HG03432 (cell line): ENCODE measurements around the gene ITIH4.
"Not testable (repeated sequence)": the region's sequence is repeated elsewhere in the genome, so short reads cannot be mapped to it uniquely, and the experiment has no call there.

Source experiments
- ATAC-seq: cut with Tn5 transposase; IDR thresholded peaks from one replicate; pipeline ENCODE4 v1.9.1; 2021; ENCODE audit warnings: mild to moderate bottlenecking, moderate library complexity; ENCODE audit not compliant: unreplicated experiment

ITIH4 gene

DNA sequence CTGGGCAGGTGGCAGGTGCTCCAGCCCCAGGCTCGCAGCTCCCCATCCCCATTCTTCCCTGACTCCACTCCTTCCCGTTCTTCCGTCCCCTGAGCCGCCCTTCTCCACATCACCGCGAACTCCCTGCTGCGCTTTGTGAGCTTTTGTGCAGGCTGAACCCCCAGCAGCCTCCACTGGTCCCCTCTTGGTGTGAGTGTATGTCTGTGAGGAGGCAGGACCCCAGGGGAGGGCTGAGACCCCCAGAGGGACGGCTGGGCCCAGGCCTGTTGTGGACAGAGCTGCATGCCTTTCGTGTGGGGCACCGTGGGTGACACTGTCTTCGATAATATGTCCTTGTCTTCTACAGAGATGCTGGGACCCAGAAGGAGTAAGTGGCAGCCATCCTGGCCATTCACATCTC lies 43.2 kb downstream of the ITIH4 start:
- ATAC-seq = no peak

DNA sequence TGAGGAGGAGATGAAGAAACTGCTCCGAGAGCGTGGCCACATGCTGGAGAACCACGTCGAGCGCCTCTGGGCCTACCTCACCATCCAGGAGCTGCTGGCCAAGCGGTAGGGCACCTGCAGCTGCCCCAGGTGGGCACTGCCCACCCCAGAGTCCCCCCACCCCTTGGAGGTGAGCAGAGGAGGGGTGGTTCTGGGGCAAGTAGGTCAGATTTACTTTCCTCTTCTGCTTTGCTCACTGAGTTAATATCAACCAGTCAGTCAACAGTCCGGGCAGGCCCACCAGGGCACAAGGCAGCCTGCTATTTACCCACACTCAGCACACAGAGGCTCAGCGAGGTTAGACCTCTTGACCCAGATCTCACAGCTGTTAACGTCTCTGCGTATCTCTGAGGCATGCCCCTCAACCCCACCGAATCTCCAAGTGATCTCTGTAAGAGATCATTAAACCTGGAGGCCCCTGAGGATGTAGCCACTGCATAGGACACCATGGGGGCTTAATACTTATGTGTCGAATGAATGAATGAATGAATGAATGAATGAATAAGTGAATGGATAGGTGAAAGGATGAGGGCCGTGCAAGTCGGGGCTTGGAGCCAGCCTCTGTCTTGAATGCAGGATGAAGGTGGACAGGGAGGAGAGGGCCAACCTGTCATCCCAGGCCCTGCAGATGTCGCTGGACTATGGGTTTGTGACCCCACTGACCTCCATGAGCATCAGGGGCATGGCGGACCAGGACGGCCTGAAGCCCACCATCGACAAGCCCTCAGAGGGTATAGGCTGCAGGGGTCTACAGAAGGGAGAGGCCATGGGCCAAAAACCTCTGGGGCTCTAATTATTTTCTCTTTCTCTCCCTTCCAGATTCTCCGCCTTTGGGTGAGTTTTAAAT lies 43.9 kb downstream of the ITIH4 start:
- ATAC-seq = no peak

DNA sequence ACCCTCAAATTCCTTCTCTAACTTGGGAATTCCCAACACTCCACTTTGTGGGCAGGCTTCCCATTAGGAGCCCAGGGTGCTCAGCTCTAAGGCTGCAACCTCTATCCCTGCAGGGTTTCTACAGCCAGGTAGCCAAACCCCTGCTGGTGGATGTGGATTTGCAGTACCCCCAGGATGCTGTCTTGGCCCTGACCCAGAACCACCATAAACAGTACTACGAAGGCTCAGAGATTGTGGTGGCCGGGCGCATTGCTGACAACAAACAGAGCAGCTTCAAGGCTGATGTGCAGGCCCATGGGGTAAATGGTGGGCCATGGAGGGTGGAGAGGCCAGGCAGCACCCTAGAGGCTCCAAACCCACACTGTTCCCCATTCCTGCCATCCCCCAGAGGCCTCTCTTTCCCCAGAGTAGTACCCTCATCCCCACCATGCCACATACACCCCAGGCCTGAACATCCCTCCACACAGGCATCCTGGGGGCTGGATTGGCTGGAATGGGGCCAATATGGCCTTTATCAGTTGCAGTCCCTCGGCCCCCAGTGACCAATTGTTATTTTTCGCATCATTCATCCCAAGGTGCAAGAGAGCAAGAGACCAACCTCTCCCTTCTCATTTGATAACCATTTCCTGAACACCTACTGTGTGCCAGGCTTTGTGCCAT lies 45.4 kb downstream of the ITIH4 start:
- ATAC-seq = no peak

DNA sequence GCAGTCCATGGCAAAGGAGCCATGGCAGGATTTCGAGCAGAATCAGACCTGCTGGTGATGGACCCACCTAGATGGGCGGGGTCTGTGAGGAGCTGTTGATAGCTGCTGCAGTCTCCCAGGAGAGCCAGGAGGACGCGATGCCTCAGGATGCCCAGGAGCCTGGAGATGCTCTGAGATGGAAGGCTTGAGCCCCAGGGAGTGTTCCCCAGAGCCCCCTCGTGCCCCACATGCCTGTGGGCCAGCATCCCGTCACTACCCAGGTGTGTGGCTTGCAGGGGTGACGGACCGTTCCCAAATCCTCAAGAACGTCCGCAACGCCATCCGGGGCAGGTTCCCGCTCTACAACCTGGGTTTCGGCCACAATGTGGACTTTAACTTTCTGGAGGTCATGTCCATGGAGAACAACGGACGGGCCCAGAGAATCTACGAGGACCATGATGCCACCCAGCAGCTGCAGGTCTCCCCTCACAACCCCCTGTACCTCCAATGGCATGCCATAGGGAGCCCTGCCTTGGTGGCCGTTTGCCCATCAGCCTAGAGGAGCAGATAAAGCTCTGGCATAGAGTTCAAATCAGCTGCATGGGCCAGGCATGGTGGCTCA lies 46.4 kb downstream of the ITIH4 start:
- ATAC-seq = no peak

DNA sequence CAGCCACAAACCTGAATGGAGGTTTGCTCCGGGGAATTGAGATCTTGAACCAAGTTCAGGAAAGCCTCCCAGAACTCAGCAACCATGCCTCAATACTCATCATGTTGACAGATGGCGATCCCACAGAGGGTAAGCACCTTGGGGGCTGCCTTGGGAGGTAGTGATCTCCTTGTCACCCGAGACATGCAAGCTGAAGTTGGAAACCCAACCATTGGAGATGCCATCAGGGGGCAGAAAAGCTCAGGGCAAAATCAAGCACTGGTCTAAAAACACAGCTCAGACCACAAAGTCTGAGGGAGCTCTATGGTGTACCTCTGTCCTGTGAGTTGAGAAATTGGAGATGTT lies 47.3 kb downstream of the ITIH4 start:
- no peak for ATAC-seq

DNA sequence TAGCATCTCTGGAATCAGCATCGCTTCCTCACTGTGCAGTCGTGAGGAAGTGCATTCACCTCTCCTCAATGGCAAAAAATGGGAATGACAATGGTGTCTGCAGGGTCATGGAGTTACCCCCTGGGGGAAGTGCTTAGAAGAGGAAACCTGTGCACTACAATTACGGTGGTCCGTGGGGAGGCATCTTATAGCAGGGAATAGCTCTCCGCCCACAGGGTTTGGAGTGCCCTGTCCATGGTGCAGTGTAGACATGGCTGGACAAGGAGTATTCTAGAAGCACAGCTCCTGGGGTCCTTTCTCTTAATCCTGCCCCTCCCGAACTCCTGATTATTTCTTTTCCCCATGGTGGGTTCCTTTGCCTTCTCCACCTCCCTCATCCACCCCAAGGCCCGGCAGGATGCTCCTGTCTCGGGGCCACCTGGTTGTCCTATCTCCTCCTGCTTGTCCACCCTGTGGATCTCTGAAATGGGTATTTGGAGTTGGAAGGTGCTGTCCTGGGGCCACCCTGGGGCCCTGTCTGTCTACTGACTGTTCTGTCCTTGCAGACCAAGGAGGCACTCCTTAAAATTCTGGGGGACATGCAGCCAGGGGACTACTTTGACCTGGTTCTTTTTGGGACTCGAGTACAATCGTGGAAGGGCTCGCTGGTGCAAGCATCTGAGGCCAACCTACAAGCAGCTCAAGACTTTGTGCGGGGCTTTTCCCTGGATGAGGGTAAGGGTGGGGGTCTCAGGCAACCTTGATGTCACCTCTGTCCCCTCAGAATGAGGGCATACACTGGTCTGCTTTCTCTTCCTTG lies 47.9 kb downstream of the ITIH4 start:
- no peak for ATAC-seq

DNA sequence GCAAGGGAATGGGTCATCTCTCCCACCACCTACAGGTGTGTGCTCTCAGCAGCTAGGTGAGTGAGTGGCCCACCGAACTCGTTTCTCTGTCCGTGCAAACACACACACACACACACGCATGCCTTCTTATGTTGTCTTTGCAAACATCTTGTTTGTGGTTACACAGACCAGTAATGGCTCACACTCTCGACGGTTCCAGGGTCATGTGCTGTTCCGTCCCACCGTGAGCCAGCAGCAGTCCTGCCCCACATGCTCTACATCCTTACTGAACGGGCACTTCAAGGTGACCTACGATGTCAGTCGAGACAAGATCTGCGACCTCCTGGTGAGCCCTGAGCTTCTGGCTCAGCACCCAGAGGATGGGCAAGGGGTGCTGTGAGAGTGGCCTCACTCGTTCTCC lies 48.7 kb downstream of the ITIH4 start:
- no peak for ATAC-seq

DNA sequence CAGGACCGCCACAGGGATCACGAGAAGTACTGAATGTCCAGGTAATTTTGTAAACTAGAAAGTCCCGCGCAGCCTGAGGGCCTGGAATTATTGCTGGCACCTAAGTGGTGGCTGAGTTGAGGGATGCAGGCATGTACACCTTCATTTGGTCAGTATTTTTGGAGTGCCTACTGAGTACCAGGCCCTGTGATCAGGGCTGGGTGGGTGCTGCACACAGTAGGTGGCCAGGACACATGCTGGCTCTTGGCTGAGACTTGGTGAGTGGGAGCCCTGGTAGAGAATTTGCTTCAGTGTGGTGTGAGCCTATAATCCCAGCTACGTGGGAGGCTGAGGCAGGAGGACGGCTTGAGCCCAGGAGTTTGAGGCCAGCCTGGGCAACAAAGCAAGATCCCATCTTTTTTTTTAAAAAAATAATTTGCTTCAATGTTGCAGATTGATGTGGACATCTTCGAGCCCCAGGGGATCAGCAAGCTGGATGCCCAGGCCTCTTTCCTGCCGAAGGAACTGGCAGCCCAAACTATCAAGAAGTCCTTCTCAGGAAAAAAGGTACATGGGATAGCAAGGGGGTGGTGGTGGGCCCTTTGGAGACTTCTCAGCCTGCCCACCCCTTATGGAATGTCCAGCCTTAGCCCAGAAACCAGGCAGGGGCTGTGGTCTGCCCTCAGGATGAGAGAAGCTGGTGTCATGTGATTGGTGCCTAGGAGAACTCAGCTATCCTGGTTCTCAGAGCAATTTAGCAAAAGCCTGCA lies 50.5 kb downstream of the ITIH4 start:
- ATAC-seq = no peak

DNA sequence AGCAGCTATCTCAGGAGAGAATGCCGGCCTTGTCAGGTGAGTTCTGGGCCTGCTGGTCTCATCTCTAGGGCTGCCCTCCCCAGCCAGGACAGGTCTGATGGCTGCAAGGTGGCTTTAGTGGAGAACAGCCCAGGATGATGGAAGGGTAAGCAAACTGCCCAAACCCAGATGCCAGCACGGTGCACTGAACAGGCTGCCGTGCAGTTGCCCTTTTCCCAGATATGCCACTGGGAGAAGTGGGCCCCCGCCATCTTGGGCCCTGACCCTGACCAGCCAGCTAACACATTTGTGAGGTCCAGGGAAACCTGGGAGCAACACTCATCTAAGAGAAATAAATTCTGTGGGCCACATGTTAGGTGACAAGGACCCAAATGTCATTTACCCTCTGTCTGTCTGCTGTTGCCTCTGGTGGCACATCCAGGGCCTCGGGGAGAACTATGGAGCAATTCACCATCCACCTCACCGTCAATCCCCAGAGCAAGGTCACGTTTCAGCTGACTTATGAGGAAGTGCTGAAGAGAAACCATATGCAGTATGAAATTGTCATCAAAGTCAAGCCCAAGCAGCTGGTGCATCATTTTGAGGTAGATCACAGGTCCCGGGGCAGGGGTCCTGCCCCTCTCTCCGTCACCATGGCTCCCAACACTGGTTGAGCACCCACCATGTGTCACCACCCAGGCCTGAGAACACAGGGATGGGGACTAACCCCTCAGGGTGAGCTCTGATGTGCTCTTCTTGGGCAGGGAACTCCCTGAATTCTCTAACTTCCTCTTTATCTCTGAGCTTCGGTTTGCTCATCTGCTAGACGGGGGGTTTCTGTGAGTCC lies 51.2 kb downstream of the ITIH4 start:
- ATAC-seq = peak; percentile 78

DNA sequence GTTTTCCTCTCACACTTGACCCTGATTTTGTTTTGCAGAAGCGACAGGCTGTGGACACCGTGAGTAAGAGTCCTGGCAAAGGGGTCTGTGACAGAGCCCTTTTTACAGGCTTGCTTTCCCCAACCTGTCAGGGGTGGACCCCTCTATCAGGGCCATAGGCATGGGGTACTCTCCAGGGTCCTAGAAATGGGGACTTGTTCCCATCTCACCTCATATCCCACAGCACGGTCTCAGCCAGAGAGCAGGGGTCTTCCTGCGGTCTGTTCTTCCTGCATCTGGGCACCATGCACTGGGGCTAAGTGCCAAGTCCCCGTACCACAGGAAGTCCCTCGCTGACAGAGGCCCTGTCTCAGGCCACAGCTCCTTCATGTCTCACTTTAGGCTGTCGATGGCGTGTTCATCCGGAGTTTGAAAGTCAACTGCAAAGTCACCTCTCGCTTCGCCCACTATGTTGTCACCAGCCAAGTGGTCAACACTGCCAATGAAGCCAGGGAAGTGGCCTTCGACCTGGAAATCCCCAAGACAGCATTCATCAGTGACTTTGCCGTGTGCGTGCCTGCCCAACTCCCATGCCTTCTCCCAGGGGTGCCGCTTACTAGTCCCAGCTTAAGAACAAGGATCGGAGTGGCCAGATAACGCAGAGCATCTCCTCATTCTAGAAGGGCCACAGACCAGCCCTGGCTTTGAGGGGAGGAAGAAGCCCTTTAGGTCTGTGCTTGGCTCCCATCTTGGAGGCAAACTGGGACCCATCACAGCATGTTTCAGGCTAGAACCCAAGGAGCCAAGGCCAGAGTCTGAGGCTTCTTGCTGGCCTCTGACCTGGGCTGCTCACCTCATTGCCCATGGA lies 52.3 kb downstream of the ITIH4 start:
- ATAC-seq = no peak

DNA sequence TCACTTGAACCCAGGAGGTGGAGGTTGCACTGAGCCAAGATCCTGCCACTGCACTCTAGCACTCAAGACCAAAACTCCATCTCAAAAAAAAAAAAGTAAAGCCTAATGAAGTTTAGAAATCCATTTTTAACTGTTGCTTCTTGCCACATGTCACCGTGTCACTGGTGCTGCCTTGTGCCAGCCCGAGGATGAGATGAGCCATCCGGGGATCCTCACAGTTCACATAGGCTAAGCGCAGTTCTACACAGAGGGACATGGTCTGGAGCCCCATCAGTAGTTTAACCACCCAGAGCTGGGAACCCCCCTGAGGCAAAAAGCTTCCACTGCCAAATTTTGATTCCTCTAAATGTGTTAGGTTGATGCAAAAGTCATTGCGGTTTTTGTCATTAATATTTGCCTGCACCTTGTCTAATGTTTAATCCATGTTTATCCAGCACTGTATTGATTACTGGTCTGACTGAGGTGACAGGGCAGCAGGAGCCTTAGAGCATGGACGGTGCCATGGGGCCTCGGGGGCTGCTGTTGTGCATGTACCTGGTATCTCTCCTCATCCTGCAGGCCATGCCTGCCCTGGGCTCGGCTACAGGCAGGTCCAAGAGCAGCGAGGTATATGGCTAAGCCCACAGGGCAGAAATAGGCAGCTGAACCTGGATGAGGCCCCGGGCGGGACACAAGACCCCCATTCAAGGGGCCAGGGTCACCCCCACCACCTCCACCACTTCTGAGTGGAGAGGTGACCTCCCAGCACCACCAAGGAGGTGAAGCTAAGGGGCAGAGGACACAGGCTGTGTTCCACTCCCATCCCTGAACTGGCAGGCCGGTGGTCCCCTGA lies 53.1 kb downstream of the ITIH4 start, which contains the start of gene ITIH1:
TSS of gene ITIH1 (plus strand) at position 473 of the 832 bp plus-strand sequence. CDS start at position 490, 17 bp downstream.
- ATAC-seq = no peak

DNA sequence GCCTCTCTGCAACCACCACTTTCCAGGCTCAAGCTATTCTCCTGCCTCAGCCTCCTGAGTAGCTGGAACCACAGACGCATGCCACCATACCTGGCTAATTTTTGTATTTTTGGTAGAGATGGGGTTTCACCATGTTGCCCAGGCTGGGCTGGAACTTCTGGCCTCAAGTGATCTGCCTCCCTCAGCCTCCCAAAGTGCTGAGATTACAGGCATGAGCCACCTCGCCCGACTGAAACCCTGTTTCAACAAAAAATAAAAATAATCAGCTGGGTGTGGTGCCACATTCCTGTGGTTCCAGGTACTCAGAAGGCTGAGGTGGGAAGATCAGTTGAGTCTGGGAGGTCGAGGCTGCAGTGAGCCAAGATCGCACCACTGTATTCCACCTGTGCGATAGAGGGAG lies 54.0 kb downstream of the ITIH4 start:
- ATAC-seq = not testable (repeated sequence)

DNA sequence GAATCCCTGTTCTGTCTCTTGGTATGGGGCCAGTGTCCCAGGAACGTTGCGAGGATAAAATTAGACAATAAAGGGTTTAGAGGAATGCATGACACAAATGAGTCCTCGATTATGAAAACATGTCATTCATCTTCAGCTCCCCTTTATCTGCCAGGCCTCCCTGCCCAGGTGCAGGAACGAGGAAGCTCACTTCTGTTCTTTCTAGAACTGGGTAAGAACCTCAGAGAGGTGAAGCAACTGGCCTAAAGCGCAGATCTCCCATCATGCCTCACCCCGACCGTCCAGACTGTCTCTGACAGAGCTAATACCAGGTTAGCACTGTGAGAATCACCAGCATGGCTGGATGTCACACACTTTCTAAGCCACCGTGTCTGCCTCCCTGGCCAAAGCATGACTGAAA lies 54.6 kb downstream of the ITIH4 start:
- no peak for ATAC-seq

DNA sequence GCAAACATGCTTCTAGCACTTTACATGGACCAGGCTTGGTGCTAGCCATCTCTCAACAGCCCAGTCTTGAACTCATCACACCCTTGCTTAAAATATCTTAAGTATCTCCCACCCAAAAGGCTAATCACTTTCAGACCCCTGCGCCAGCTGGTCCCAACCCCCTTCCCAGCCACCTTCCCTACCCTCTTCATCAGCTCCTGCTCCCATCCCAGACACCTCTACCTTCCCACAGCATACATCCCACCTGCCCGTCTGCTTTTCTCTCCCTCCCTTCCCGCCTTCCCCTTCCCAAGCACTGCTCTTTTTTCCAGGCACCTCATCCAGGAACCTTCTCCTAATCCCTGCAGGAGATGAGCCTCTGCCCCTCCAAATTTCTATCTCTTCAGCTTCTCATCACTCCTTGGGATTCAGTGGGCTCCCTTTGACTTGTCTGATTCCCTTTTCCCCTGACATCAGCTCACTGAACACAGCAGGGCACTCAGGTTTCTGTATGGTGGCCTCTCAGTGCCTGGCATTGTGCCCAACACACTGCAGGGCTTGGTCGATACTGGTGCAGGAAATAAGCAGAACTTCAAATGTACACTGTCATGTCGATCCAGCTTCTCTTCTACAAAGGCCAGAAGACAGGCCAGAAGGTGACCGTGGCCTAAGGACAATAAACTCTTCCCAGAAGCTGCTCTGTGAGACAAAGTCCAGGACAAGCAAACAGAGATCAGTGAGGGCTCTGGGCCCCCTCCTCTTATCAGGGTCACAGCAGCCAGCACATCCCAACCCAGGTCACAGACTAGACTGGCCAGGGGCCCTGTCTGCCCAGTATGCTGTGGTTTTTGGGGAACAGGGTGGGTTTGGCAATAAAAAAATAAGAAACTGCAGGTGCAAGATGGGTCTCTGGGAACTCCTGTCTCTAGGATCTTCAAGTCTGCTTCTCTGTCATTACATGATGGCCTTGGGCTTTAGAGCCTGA lies 55.3 kb downstream of the ITIH4 start:
- no peak for ATAC-seq

DNA sequence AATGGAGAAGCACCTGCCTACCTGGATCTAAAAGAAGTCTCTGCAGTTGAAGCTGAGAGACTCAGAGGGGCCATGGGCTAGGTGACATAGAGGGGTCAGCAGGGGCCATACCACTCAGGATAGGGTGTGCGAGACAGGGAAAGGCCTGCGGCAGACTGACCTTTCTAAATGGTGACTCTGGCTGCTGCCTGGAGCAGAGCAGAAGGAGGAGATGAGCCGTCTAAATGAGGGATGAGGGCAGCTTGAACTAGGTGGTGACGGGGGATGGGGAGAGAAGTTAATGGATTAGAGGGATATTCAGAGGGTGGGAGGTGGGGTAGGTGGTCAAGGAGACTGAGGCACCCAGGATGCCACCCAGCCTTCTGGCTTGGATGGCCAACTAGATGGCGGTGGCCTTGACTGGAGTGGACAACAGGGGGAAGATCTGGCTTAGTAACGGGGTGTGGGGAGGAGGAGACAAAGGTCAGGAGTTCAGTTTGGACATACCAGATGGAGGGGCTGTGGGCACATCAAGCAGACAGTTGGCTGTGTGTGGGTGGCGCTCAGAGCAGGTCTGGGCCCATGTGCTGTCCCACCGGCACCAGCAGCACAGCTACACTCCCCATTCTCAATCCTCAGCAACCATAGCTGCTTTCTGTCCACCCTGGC lies 56.3 kb downstream of the ITIH4 start:
- no peak for ATAC-seq
